Parathyroid adenoma (tissue), 2 donors: ENCODE measurements around the gene EPC2.

Experiments
- H2AFZ ChIP-seq: fragments of 300-600 bp; sonication (generic); one replicate; pipeline ENCODE4 v1.7.0; 2017; ENCODE audit warnings: antibody characterized with exemption, mild to moderate bottlenecking
- H3K27ac ChIP-seq: fragments of 300-600 bp; sonication (generic); one replicate; pipeline ENCODE4 v1.7.0; 2017
- H3K27me3 ChIP-seq: fragments of 300-600 bp; sonication (generic); one replicate; pipeline ENCODE4 v1.7.0; 2017; ENCODE audit warnings: low read length; ENCODE audit not compliant: control insufficient read depth, insufficient read depth
- H3K36me3 ChIP-seq: fragments of 300-600 bp; sonication (generic); one replicate; pipeline ENCODE4 v1.7.0; 2017; ENCODE audit warnings: low read length; ENCODE audit not compliant: control insufficient read depth, insufficient read depth
- H3K4me1 ChIP-seq: fragments of 300-600 bp; sonication (generic); one replicate; pipeline ENCODE4 v1.7.0; 2017; ENCODE audit warnings: control low read depth
- H3K4me2 ChIP-seq: fragments of 300-600 bp; sonication (generic); one replicate; pipeline ENCODE4 v1.7.0; 2017; ENCODE audit warnings: low read length
- H3K4me3 ChIP-seq: fragments of 300-600 bp; sonication (generic); one replicate; pipeline ENCODE4 v1.7.0; 2017; ENCODE audit warnings: low read depth, low read length
- H3K79me2 ChIP-seq: fragments of 300-600 bp; sonication (generic); one replicate; pipeline ENCODE4 v1.7.0; 2017; ENCODE audit warnings: control low read depth
- H3K9ac ChIP-seq: fragments of 300-600 bp; sonication (generic); one replicate; pipeline ENCODE4 v1.7.0; 2017; ENCODE audit warnings: mild to moderate bottlenecking
- H3K9me3 ChIP-seq: fragments of 300-600 bp; sonication (generic); one replicate; pipeline ENCODE4 v1.7.0; 2017; ENCODE audit warnings: low read length; ENCODE audit not compliant: control insufficient read depth
- CTCF ChIP-seq: fragments of 300-600 bp; sonication (generic); IDR thresholded peaks from one replicate; pipeline ENCODE4 v1.7.0; 2017; ENCODE audit warnings: antibody characterized with exemption, mild to moderate bottlenecking
- donor health status: primary hyperparathyroidism.

EPC2 gene

GRCh38 chr2:148638543-148638942, 6.0 kb upstream of the EPC2 start:
- Histone ChIP-seq H3K27me3 (no peaks in the 10 kb centered on the region), H3K27ac (no peak overlapping the region), H3K9me3 (no peaks in the 10 kb centered on the region), H3K4me1 (no peaks in the 10 kb centered on the region), H3K9ac (no peak overlapping the region), H3K79me2 (no peaks in the 10 kb centered on the region), H2AFZ (no peak overlapping the region), H3K4me3 (no peak overlapping the region), H3K36me3 (no peaks in the 10 kb centered on the region), H3K4me2 (no peak overlapping the region)
- TF ChIP-seq CTCF, result no peak

- Histone ChIP-seq H2AFZ (no peak overlapping the region), H3K9ac (no peak overlapping the region), H3K4me3 (no peak overlapping the region), H3K4me2 (no peak overlapping the region), H3K4me1 (peaks cover 3% of the 10 kb centered on the region), H3K79me2 (no peaks in the 10 kb centered on the region), H3K27me3 (no peaks in the 10 kb centered on the region), H3K9me3 (no peaks in the 10 kb centered on the region), H3K27ac (no peak overlapping the region), H3K36me3 (no peaks in the 10 kb centered on the region)
- TF ChIP-seq CTCF, result no peak
These were observed 3.8 kb upstream of the EPC2 start for GRCh38 chr2:148640767-148641166.

- peaks cover 5% of the 10 kb centered on the region for H3K4me1 ChIP-seq
- no peak overlapping the region for H3K9ac ChIP-seq
- no peak overlapping the region for H3K27ac ChIP-seq
- H3K4me3 ChIP-seq, result no peak overlapping the region
- H3K79me2 ChIP-seq, result peaks cover 10% of the 10 kb centered on the region
- H3K27me3 ChIP-seq, result no peaks in the 10 kb centered on the region
- H3K36me3 ChIP-seq, result no peaks in the 10 kb centered on the region
- H3K9me3 ChIP-seq, result no peaks in the 10 kb centered on the region
- H3K4me2 ChIP-seq, result no peak overlapping the region
- no peak overlapping the region for H2AFZ ChIP-seq
- no peak for TF ChIP-seq CTCF
These were observed 2.3 kb upstream of the EPC2 start for GRCh38 chr2:148642112-148642744.

GRCh38 chr2:148642891-148643416, 1.6 kb upstream of the EPC2 start:
- no peaks in the 10 kb centered on the region for H3K36me3 ChIP-seq
- H3K4me2 ChIP-seq, result no peak overlapping the region
- peaks cover 5% of the 10 kb centered on the region for H3K4me1 ChIP-seq
- no peaks in the 10 kb centered on the region for H3K27me3 ChIP-seq
- H3K79me2 ChIP-seq, result peaks cover 15% of the 10 kb centered on the region
- no peak overlapping the region for H3K4me3 ChIP-seq
- H2AFZ ChIP-seq, result no peak overlapping the region
- no peaks in the 10 kb centered on the region for H3K9me3 ChIP-seq
- no peak overlapping the region for H3K27ac ChIP-seq
- no peak for TF ChIP-seq CTCF
- no peak overlapping the region for H3K9ac ChIP-seq

- Histone ChIP-seq H3K9me3 (no peaks in the 10 kb centered on the region), H3K27ac (no peak overlapping the region), H3K4me2 (peak overlapping the region; percentile 91), H3K27me3 (no peaks in the 10 kb centered on the region), H3K79me2 (peaks cover 15% of the 10 kb centered on the region), H3K4me1 (peaks cover 5% of the 10 kb centered on the region), H3K36me3 (no peaks in the 10 kb centered on the region), H3K9ac (no peak overlapping the region), H2AFZ (peak overlapping the region; percentile 93), H3K4me3 (peak overlapping the region; percentile 94)
- TF ChIP-seq CTCF, result no peak
These were observed 1.1 kb upstream of the EPC2 start for GRCh38 chr2:148643421-148643820.
